Measurements from ENCODE around the gene GPR108.

GPR108 gene

DNA sequence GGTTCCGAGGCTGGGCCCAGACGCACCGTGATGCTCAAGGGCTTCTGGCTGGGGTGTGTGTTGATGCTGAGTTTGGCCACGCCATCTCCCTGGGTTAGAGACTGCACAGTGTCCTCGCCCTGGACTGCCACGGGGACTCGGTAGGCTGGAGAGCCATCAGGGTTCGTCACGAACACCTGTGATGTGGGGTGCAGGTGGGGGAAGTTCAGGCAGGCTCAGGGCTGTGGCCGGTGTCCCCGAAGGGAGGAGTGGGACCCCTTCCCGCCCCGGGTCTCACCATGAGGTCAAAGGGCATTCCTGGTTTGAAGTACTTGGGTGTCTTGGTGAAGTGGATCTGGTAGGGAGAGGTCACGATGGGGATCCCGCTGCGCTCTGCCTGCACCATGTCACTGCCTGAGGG is 25.1 kb downstream of the GPR108 start:
- Histone ChIP-seq H2AFZ (ENCODE audit: low read length) (no peak overlapping the region), H3K4me1 (ENCODE audit: insufficient read depth, low read length, poor library complexity, severe bottlenecking) (no peaks in the 10 kb centered on the region)

GRCh38 chr19:6711605-6712004 is 25.8 kb downstream of the GPR108 start:
- Histone ChIP-seq H3K79me2 (ENCODE audit: insufficient read depth, low read length) (no peaks in the 10 kb centered on the region), H4K20me1 (ENCODE audit: insufficient read depth, low read length, poor library complexity, severe bottlenecking) (no peaks in the 10 kb centered on the region), H3K4me2 (ENCODE audit: low read depth, low read length, poor library complexity, severe bottlenecking) (no peak overlapping the region), H3K9me3 (ENCODE audit: insufficient read depth, low read depth, low read length) (no peaks in the 10 kb centered on the region), H2AFZ (ENCODE audit: low read length) (no peak overlapping the region), H3K9me2 (replicated peaks; ENCODE audit: low read depth, low read length) (no peaks in the 10 kb centered on the region), H3F3A (ENCODE audit: low read depth) (no peaks in the 10 kb centered on the region), H3K4me3 (ENCODE audit: low read length, poor library complexity, severe bottlenecking) (no peak overlapping the region), H3K36me3 (ENCODE audit: insufficient read depth, low read length) (no peaks in the 10 kb centered on the region), H3K27me3 (ENCODE audit: insufficient read depth, low read length, poor library complexity, severe bottlenecking) (no peaks in the 10 kb centered on the region), H3K4me1 (ENCODE audit: insufficient read depth, low read length, poor library complexity, severe bottlenecking) (no peaks in the 10 kb centered on the region), H3K9ac (ENCODE audit: low read depth, low read length, poor library complexity, severe bottlenecking) (no peak overlapping the region)
- no peak for TF ChIP-seq EZH2phosphoT487 (IDR thresholded peaks at IDR 0.05; ENCODE audit: borderline replicate concordance)
- TF ChIP-seq, protein P1, sequence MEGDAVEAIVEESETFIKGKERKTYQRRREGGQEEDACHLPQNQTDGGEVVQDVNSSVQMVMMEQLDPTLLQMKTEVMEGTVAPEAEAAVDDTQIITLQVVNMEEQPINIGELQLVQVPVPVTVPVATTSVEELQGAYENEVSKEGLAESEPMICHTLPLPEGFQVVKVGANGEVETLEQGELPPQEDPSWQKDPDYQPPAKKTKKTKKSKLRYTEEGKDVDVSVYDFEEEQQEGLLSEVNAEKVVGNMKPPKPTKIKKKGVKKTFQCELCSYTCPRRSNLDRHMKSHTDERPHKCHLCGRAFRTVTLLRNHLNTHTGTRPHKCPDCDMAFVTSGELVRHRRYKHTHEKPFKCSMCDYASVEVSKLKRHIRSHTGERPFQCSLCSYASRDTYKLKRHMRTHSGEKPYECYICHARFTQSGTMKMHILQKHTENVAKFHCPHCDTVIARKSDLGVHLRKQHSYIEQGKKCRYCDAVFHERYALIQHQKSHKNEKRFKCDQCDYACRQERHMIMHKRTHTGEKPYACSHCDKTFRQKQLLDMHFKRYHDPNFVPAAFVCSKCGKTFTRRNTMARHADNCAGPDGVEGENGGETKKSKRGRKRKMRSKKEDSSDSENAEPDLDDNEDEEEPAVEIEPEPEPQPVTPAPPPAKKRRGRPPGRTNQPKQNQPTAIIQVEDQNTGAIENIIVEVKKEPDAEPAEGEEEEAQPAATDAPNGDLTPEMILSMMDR (conservative IDR thresholded peaks at IDR 0.05; ENCODE audit: low read length): no peak

More for the DNA sequence above, 25.1 kb downstream of the GPR108 start:
- H3F3A ChIP-seq (ENCODE audit: low read depth): no peaks in the 10 kb centered on the region
- H3K36me3 ChIP-seq (ENCODE audit: insufficient read depth, low read length): no peaks in the 10 kb centered on the region
- no peak overlapping the region for H3K9ac ChIP-seq (ENCODE audit: low read depth, low read length, poor library complexity, severe bottlenecking)
- H3K4me2 ChIP-seq (ENCODE audit: low read depth, low read length, poor library complexity, severe bottlenecking): no peak overlapping the region
- no peaks in the 10 kb centered on the region for H3K27me3 ChIP-seq (ENCODE audit: insufficient read depth, low read length, poor library complexity, severe bottlenecking)
- H3K9me2 ChIP-seq (replicated peaks; ENCODE audit: low read depth, low read length): no peaks in the 10 kb centered on the region
- no peaks in the 10 kb centered on the region for H3K79me2 ChIP-seq (ENCODE audit: insufficient read depth, low read length)
- H3K9me3 ChIP-seq (ENCODE audit: insufficient read depth, low read depth, low read length): no peaks in the 10 kb centered on the region
- no peak overlapping the region for H3K4me3 ChIP-seq (ENCODE audit: low read length, poor library complexity, severe bottlenecking)
- TF ChIP-seq EZH2phosphoT487 (IDR thresholded peaks at IDR 0.05; ENCODE audit: borderline replicate concordance): no peak
- TF ChIP-seq, protein P1 (conservative IDR thresholded peaks at IDR 0.05; ENCODE audit: low read length): no peak
- no peaks in the 10 kb centered on the region for H4K20me1 ChIP-seq (ENCODE audit: insufficient read depth, low read length, poor library complexity, severe bottlenecking)

DNA sequence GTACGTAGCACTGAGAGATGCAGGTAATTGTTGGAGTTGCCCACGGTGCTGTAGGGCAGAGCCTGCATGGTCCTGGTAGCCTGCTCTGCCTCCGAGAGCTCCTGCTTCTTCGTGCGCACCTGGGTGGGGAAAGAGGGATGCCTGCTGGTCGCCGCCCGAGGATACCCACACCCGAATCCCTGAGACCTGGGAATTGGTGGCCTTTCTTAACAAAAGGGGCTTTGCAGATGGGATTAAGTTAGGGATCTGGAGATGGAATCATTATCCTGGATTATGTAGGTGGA is 26.4 kb downstream of the GPR108 start:
- Histone ChIP-seq H3K79me2 (ENCODE audit: insufficient read depth, low read length) (no peaks in the 10 kb centered on the region), H3K9me3 (ENCODE audit: insufficient read depth, low read depth, low read length) (no peaks in the 10 kb centered on the region), H3K4me1 (ENCODE audit: insufficient read depth, low read length, poor library complexity, severe bottlenecking) (no peaks in the 10 kb centered on the region), H2AFZ (ENCODE audit: low read length) (no peak overlapping the region), H3K4me3 (ENCODE audit: low read length, poor library complexity, severe bottlenecking) (no peak overlapping the region), H3K9me2 (replicated peaks; ENCODE audit: low read depth, low read length) (no peaks in the 10 kb centered on the region), H3K27me3 (ENCODE audit: insufficient read depth, low read length, poor library complexity, severe bottlenecking) (no peaks in the 10 kb centered on the region), H4K20me1 (ENCODE audit: insufficient read depth, low read length, poor library complexity, severe bottlenecking) (no peaks in the 10 kb centered on the region), H3F3A (ENCODE audit: low read depth) (no peaks in the 10 kb centered on the region), H3K4me2 (ENCODE audit: low read depth, low read length, poor library complexity, severe bottlenecking) (no peak overlapping the region), H3K9ac (ENCODE audit: low read depth, low read length, poor library complexity, severe bottlenecking) (no peak overlapping the region), H3K36me3 (ENCODE audit: insufficient read depth, low read length) (no peaks in the 10 kb centered on the region)
- TF ChIP-seq EZH2phosphoT487 (IDR thresholded peaks at IDR 0.05; ENCODE audit: borderline replicate concordance): no peak
- TF ChIP-seq, protein P1 (conservative IDR thresholded peaks at IDR 0.05; ENCODE audit: low read length): no peak
